Thymus (tissue), 11 donors: ENCODE results near the gene SPTBN2. TPM values are rescaled to one million over a fixed set of nuclear protein-coding genes. Genes with fewer than 3 reads are reported as not detected.
"Not testable (repeated sequence)": the region's sequence is repeated elsewhere in the genome, so short reads cannot be mapped to it uniquely, and the experiment has no call there.

Experiments
- DNase-seq, 9 donors: peaks; one replicate each; pipeline ENCODE4 v3.0.0-alpha.2; 2013; ENCODE audit warnings: low spot score in 9 of 9, low read depth in 6 of 9, missing footprints in 1 of 9
- H3K27ac ChIP-seq, 2 donors: one replicate each; pipeline ENCODE4 v1.5.1; 2013; ENCODE audit warnings: control low read depth in 1 of 2, low read depth in 1 of 2, low read length in 1 of 2, mild to moderate bottlenecking in 1 of 2, moderate library complexity in 1 of 2
- H3K27me3 ChIP-seq, 2 donors: one replicate each; pipeline ENCODE4 v1.5.1; 2013; ENCODE audit warnings: low read length in 1 of 2; ENCODE audit not compliant: control insufficient read depth in 2 of 2, insufficient read depth in 1 of 2
- H3K36me3 ChIP-seq, 2 donors: one replicate each; pipeline ENCODE4 v1.5.1; 2013; ENCODE audit warnings: low read length in 1 of 2, mild to moderate bottlenecking in 1 of 2, moderate library complexity in 1 of 2; ENCODE audit not compliant: control insufficient read depth in 2 of 2, insufficient read depth in 2 of 2
- H3K4me1 ChIP-seq, 2 donors: one replicate each; pipeline ENCODE4 v1.5.1; 2013; ENCODE audit warnings: low read length in 2 of 2; ENCODE audit not compliant: control insufficient read depth in 2 of 2, insufficient read depth in 2 of 2
- H3K4me3 ChIP-seq, 2 donors: one replicate each; pipeline ENCODE4 v1.5.1; 2013; ENCODE audit warnings: low read length in 2 of 2, control low read depth in 1 of 2, mild to moderate bottlenecking in 1 of 2
- H3K9me3 ChIP-seq, 2 donors: one replicate each; pipeline ENCODE4 v1.5.1; 2013; ENCODE audit warnings: low read length in 1 of 2, mild to moderate bottlenecking in 1 of 2; ENCODE audit not compliant: control insufficient read depth in 2 of 2, insufficient read depth in 1 of 2
- WGBS: extraction: QIAGEN DNeasy Blood & Tissue Kit; methylation state at CpG from one replicate; pipeline ENCODE4 v1.1.7; 2013; 5-methylcytosine and 5-hydroxymethylcytosine counted together
- polyA plus RNA-seq: library from polyadenylated mRNA; stranded (reverse); fragments of 200-250 nt; gene quantifications from one replicate; pipeline ENCODE4 v1.2.3, GENCODE V29; 2013
- total RNA-seq: library from RNA; stranded (reverse); fragments of 120-200 nt; gene quantifications from one replicate; pipeline ENCODE4 v1.2.4, GENCODE V29; 2013
- donor health status: healthy.

The SPTBN2 gene
- total and polyA plus RNA-seq, 2 donors, result 5.5 to 8.5 TPM

- H3K4me1 ChIP-seq, result peaks cover 6 to 14% of the 10 kb centered on the region in 2 donors
- no peaks in the 10 kb centered on the region for H3K36me3 ChIP-seq
- H3K27ac ChIP-seq, result no peak overlapping the region
- DNase-seq, result peak in 1 of 9 donors; percentile 18
- WGBS, result under 1% methylated on average over 70 of the region's 70 CpGs
- peaks cover 65 to 90% of the 10 kb centered on the region in 2 donors for H3K27me3 ChIP-seq
- H3K4me3 ChIP-seq, result peak overlapping the region in 1 of 2 donors; percentile 56
- peaks cover 0 to 5% of the 10 kb centered on the region in 2 donors for H3K9me3 ChIP-seq
These were observed 1.6 kb downstream of the SPTBN2 start for GRCh38 chr11:66727282-66728037.

DNA sequence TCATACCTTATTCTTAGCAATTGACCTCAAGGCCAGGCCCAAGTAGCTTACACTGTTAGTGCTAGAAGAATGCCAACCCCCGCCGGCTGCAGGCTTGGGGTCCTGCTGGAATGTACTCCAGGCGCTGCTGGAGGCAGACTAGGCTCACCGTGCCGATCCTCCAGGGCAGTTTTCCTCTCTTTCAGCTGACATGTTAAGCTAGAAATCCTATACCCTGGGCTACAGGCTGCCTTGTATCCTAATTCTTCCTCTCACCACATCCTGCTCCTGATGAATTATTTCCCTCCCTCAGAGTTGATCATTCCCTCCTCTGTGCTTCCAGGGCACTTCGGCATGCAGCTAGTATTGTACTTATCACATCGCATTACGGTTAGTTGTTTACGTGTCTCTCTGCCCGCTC lies 3.4 kb downstream of the SPTBN2 start:
- no peak overlapping the region for H3K4me3 ChIP-seq
- 54% methylated on average over 10 of the region's 10 CpGs for WGBS
- peaks cover 56 to 73% of the 10 kb centered on the region in 2 donors for H3K27me3 ChIP-seq

GRCh38 chr11:66725114-66725513 lies 3.9 kb downstream of the SPTBN2 start:
- DNase-seq, result no peak
- peaks cover 0 to 9% of the 10 kb centered on the region in 2 donors for H3K9me3 ChIP-seq
- H3K27me3 ChIP-seq, result peaks cover 56 to 71% of the 10 kb centered on the region in 2 donors
- 100% methylated on average over 1 of the region's 1 CpG for WGBS
- no peak overlapping the region for H3K27ac ChIP-seq
- peaks cover 12 to 25% of the 10 kb centered on the region in 2 donors for H3K4me1 ChIP-seq
- no peaks in the 10 kb centered on the region for H3K36me3 ChIP-seq
- H3K4me3 ChIP-seq, result no peak overlapping the region

More for the DNA sequence above, 3.4 kb downstream of the SPTBN2 start:
- Histone ChIP-seq H3K27ac (no peak overlapping the region), H3K4me1 (peaks cover 6 to 20% of the 10 kb centered on the region in 2 donors), H3K9me3 (peaks cover 0 to 5% of the 10 kb centered on the region in 2 donors), H3K36me3 (no peaks in the 10 kb centered on the region)
- DNase-seq, result no peak

DNA sequence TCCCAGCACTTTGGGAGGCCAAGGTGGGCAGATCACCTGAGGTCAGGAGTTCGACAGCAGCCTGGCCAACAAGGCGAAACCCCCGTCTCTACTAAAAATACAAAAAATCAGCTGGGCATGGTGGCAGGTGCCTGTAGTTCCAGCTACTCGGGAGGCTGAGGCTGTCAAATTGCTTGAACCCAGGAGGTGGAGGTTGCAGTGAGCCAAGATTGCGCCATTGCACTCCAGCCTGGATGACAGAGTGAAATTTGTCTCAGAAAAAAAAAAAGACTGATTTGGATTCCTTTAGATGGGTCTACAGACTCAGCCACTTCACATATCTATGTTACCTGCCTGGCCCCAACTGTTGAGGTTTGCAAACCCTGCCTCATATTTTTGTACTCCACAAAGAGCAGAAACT lies 4.8 kb downstream of the SPTBN2 start:
- H3K4me3 ChIP-seq, H3K9me3 ChIP-seq, DNase-seq, H3K27ac ChIP-seq, H3K36me3 ChIP-seq: not testable (repeated sequence)
- H3K4me1 ChIP-seq, result peaks cover 19 to 34% of the 10 kb centered on the region in 2 donors
- 97% methylated on average over 5 of the region's 5 CpGs for WGBS
- H3K27me3 ChIP-seq, result peaks cover 47 to 61% of the 10 kb centered on the region in 2 donors

DNA sequence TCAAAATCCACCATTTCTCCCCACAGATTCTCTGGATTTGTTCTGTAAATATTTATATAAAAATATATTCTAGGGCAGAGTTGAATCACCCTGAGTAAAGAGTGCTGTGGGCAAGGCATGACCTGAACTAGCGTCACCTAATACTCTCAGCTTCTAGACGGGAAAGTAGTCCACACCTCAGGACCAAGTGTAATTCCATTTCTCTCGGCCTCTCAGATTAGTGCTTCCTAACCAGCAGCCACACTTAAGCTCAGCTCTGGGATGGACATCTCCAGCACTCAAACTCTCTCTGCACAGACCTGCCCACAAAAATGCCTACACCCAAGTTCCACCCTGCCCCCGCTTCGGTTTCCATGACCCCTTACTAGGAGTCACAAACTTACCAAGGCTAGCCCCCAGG lies 5.3 kb downstream of the SPTBN2 start:
- Histone ChIP-seq H3K36me3 (no peaks in the 10 kb centered on the region), H3K27ac (no peak overlapping the region)

GRCh38 chr11:66722745-66723651 lies 6.0 kb downstream of the SPTBN2 start:
- no peaks in the 10 kb centered on the region for H3K36me3 ChIP-seq
- H3K27ac ChIP-seq, result no peak overlapping the region
- DNase-seq, result no peak
- H3K27me3 ChIP-seq, result peaks cover 38 to 54% of the 10 kb centered on the region in 2 donors
- 95% methylated on average over 16 of the region's 16 CpGs for WGBS
- H3K9me3 ChIP-seq, result peaks cover 0 to 10% of the 10 kb centered on the region in 2 donors
- H3K4me3 ChIP-seq, result no peak overlapping the region
- peaks cover 16 to 37% of the 10 kb centered on the region in 2 donors for H3K4me1 ChIP-seq

More for the DNA sequence above, 5.3 kb downstream of the SPTBN2 start:
- Histone ChIP-seq H3K9me3 (peaks cover 0 to 10% of the 10 kb centered on the region in 2 donors), H3K4me3 (no peak overlapping the region), H3K27me3 (peaks cover 42 to 57% of the 10 kb centered on the region in 2 donors), H3K4me1 (peaks cover 19 to 34% of the 10 kb centered on the region in 2 donors)
- 98% methylated on average over 5 of the region's 5 CpGs for WGBS
- DNase-seq, result no peak

- peaks cover 0 to 4% of the 10 kb centered on the region in 2 donors for H3K9me3 ChIP-seq
- peaks cover 27 to 45% of the 10 kb centered on the region in 2 donors for H3K27me3 ChIP-seq
- peaks cover 12 to 34% of the 10 kb centered on the region in 2 donors for H3K4me1 ChIP-seq
- H3K4me3 ChIP-seq, result no peak overlapping the region
- H3K36me3 ChIP-seq, result no peaks in the 10 kb centered on the region
- no peak overlapping the region for H3K27ac ChIP-seq
- no peak for DNase-seq
- WGBS, result 95% methylated on average over 9 of the region's 9 CpGs
These were observed 7.1 kb downstream of the SPTBN2 start for GRCh38 chr11:66721939-66722338.

DNA sequence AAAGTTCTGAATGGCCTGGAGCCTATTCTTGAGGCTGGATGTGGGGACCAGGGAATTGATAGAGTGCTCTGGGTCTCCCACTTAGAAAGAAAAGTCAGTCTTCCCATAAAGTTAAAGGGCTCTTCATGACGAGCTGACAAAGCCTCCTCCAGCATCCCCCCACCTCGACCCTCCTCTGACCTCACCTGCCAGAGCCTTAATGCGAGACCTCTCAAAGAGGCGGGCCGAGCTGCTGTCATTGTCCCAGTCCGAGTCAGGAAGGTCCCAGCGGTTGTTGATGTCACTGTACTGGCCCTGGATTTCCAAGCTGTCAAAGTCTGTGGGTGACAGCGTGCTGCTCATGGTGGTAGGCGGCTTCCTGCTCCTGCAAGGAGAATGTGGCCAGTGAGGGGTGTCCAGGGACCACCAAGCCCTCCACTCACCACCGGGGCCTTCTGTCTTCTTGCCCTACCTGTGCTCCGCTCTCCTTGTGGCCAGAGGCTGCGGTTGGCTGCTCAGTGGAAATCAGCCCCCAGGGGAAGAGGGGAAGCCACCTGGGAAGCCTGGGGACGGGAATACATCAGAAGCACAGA lies 8.0 kb downstream of the SPTBN2 start:
- Histone ChIP-seq H3K4me1 (peaks cover 12 to 34% of the 10 kb centered on the region in 2 donors), H3K27ac (peak overlapping the region in 1 of 2 donors; percentile 57), H3K27me3 (peaks cover 20 to 35% of the 10 kb centered on the region in 2 donors), H3K4me3 (no peak overlapping the region), H3K9me3 (peaks cover 0 to 4% of the 10 kb centered on the region in 2 donors), H3K36me3 (no peaks in the 10 kb centered on the region)
- no peak for DNase-seq
- WGBS, result 90% methylated on average over 13 of the region's 13 CpGs
